Liver (tissue), 9 donors: ENCODE data around the gene FAM171A1. TPM values are rescaled to one million over a fixed set of nuclear protein-coding genes. Genes with fewer than 3 reads are reported as not detected.

ENCODE experiments used
- DNase-seq: peaks from one replicate; pipeline ENCODE4 v3.0.0-alpha.2; 2017; ENCODE audit warnings: low spot score
- H3K27ac ChIP-seq, 2 donors: one replicate each; pipeline ENCODE4 v1.7.0; 2013; ENCODE audit warnings: inconsistent platforms in 2 of 2, low read length in 2 of 2, control low read depth in 1 of 2, low read depth in 1 of 2, mild to moderate bottlenecking in 1 of 2
- H3K27me3 ChIP-seq, 4 donors: one replicate each; pipeline versions ENCODE4 v1.6.1 to v1.7.0; 2013; ENCODE audit warnings: low read length in 3 of 4, inconsistent platforms in 1 of 4, mild to moderate bottlenecking in 1 of 4, moderate library complexity in 1 of 4; ENCODE audit not compliant: control insufficient read depth in 4 of 4, insufficient read depth in 4 of 4
- H3K36me3 ChIP-seq, 4 donors: one replicate each; pipeline versions ENCODE4 v1.6.1 to v1.7.0; 2013; ENCODE audit warnings: low read length in 3 of 4, mild to moderate bottlenecking in 3 of 4, low read depth in 1 of 4, moderate library complexity in 1 of 4; ENCODE audit not compliant: control insufficient read depth in 4 of 4, insufficient read depth in 3 of 4
- H3K4me1 ChIP-seq, 4 donors: one replicate each; pipeline versions ENCODE4 v1.6.1 to v1.7.0; 2013; ENCODE audit warnings: low read length in 3 of 4, mild to moderate bottlenecking in 3 of 4, moderate library complexity in 1 of 4; ENCODE audit not compliant: control insufficient read depth in 4 of 4, insufficient read depth in 4 of 4
- H3K4me3 ChIP-seq, 3 donors: one replicate each; pipeline versions ENCODE4 v1.6.1 to v1.7.0; 2013; ENCODE audit warnings: low read length in 3 of 3, control low read depth in 1 of 3, low read depth in 1 of 3, mild to moderate bottlenecking in 1 of 3
- H3K9ac ChIP-seq, 2 donors: one replicate each; pipeline ENCODE4 v1.7.0; 2013; ENCODE audit warnings: low read length in 2 of 2, mild to moderate bottlenecking in 2 of 2, moderate library complexity in 2 of 2, control low read depth in 1 of 2, low read depth in 1 of 2
- H3K9me3 ChIP-seq, 4 donors: one replicate each; pipeline versions ENCODE4 v1.6.1 to v1.7.0; 2013; ENCODE audit warnings: low read length in 3 of 4; ENCODE audit not compliant: control insufficient read depth in 4 of 4
- ATF3 ChIP-seq: IDR thresholded peaks from 2 replicates; pipeline ENCODE4 v1.6.1; 2016; ENCODE audit warnings: antibody characterized with exemption
- CTCF ChIP-seq: fragments of 150-350 bp; IDR thresholded peaks from 2 replicates; pipeline ENCODE4 v1.5.1; 2017; ENCODE audit warnings: improper control_type of control experiment, low read depth, low read length; ENCODE audit not compliant: missing input control
- EGR1 ChIP-seq, 2 donors: IDR thresholded peaks; 2 replicates each; pipeline ENCODE4 v1.6.1; 2016 to 2018; ENCODE audit warnings: antibody characterized with exemption in 2 of 2, low read depth in 2 of 2
- FOXA1 ChIP-seq: IDR thresholded peaks from 2 replicates; pipeline ENCODE4 v1.6.1; 2016; ENCODE audit warnings: antibody characterized with exemption
- FOXA2 ChIP-seq: IDR thresholded peaks from 2 replicates; pipeline ENCODE4 v1.6.1; 2016; ENCODE audit warnings: antibody characterized with exemption
- HNF4A ChIP-seq, 2 donors: conservative IDR thresholded peaks; 2 replicates each; pipeline ENCODE4 v1.6.1; 2016; ENCODE audit warnings: antibody characterized with exemption in 2 of 2, mild to moderate bottlenecking in 2 of 2
- HNF4G ChIP-seq: IDR thresholded peaks from 2 replicates; pipeline ENCODE4 v1.6.1; 2016; ENCODE audit warnings: antibody characterized with exemption
- JUND ChIP-seq, 2 donors: IDR thresholded peaks; 2 replicates each; pipeline ENCODE4 v1.6.1; 2016; ENCODE audit warnings: antibody characterized with exemption in 2 of 2
- MAX ChIP-seq: IDR thresholded peaks from 2 replicates; pipeline ENCODE4 v1.6.1; 2016; ENCODE audit warnings: antibody characterized with exemption
- RAD21 ChIP-seq, 2 donors: IDR thresholded peaks; 2 replicates each; pipeline ENCODE4 v1.6.1; 2016; ENCODE audit warnings: antibody characterized with exemption in 2 of 2, mild to moderate bottlenecking in 2 of 2
- REST ChIP-seq: IDR thresholded peaks from 2 replicates; pipeline ENCODE4 v1.6.1; 2016; ENCODE audit warnings: antibody characterized with exemption, mild to moderate bottlenecking
- RXRA ChIP-seq, 2 donors: IDR thresholded peaks; 2 replicates each; pipeline ENCODE4 v1.6.1; 2017 to 2018; ENCODE audit warnings: antibody characterized with exemption in 2 of 2, mild to moderate bottlenecking in 1 of 2
- SP1 ChIP-seq: IDR thresholded peaks from 2 replicates; pipeline ENCODE4 v1.6.1; 2018; ENCODE audit warnings: antibody characterized with exemption, mild to moderate bottlenecking
- TAF1 ChIP-seq: conservative IDR thresholded peaks from 2 replicates; pipeline ENCODE4 v1.6.1; 2016; ENCODE audit warnings: antibody characterized with exemption, mild to moderate bottlenecking
- YY1 ChIP-seq: IDR thresholded peaks from 2 replicates; pipeline ENCODE4 v1.6.1; 2016; ENCODE audit warnings: antibody characterized with exemption, mild to moderate bottlenecking
- ZBTB33 ChIP-seq: IDR thresholded peaks from 2 replicates; pipeline ENCODE4 v1.6.1; 2016; ENCODE audit warnings: antibody characterized with exemption
- WGBS: extraction: QIAGEN DNeasy Blood & Tissue Kit; methylation state at CpG from one replicate; pipeline ENCODE4 v1.1.7; 2013; 5-methylcytosine and 5-hydroxymethylcytosine counted together
- polyA plus RNA-seq, 2 donors: library from polyadenylated mRNA; stranded (reverse) in 1 of 2; unstranded in 1 of 2; fragments of 200-250 nt in 1 of 2; fragments of >200 nt in 1 of 2; fragmentation: Nextera tagmentation in 1 of 2; extraction: Ambion mirVana in 1 of 2; gene quantifications; one replicate each; pipeline versions ENCODE4 v1.2.1 to v1.2.3, GENCODE V29; 2013 to 2015
- total RNA-seq, 2 donors: library from RNA; depleted of rRNA; stranded (reverse); fragments of >200 nt; gene quantifications; one replicate each; pipeline ENCODE4 v1.2.3, GENCODE V29; 2014
- donor health status: healthy.
- donor health status: healthy.
- donor health status: healthy.
- donor health status: healthy.
- donor health status: healthy.

Gene FAM171A1
- total and polyA plus RNA-seq, 4 donors, result 2.5 to 10.2 (median 7.7) TPM

- no peak for DNase-seq
- no peaks in the 10 kb centered on the region for H3K36me3 ChIP-seq
- 81% methylated on average over 10 of the region's 10 CpGs for WGBS
- H3K4me3 ChIP-seq, result no peak overlapping the region
- H3K4me1 ChIP-seq, result no peaks in the 10 kb centered on the region
- no peak overlapping the region for H3K9ac ChIP-seq
- TF ChIP-seq RXRA (IDR thresholded peaks at IDR 0.05) (no peak), TAF1 (no peak), YY1 (no peak), ZBTB33 (no peak), MAX (no peak), SP1 (no peak)
- H3K27me3 ChIP-seq, result no peaks in the 10 kb centered on the region
- no peak overlapping the region for H3K27ac ChIP-seq
- H3K9me3 ChIP-seq, result no peaks in the 10 kb centered on the region
Measured at GRCh38 chr10:15254808-15255648, 116.1 kb downstream of the FAM171A1 start.

- Histone ChIP-seq H3K4me1 (no peaks in the 10 kb centered on the region), H3K9ac (no peak overlapping the region), H3K4me3 (no peak overlapping the region), H3K36me3 (no peaks in the 10 kb centered on the region), H3K9me3 (no peaks in the 10 kb centered on the region), H3K27ac (no peak overlapping the region), H3K27me3 (no peaks in the 10 kb centered on the region)
- WGBS, result 85% methylated on average over 16 of the region's 16 CpGs
- DNase-seq, result no peak
- TF ChIP-seq ZBTB33 (no peak), YY1 (no peak), MAX (no peak), ATF3 (no peak), SP1 (no peak), RXRA (IDR thresholded peaks at IDR 0.05) (no peak), FOXA2 (no peak), JUND (IDR thresholded peaks at IDR 0.05) (no peak), HNF4G (no peak), CTCF (no peak), FOXA1 (no peak), TAF1 (no peak), HNF4A (conservative IDR thresholded peaks at IDR 0.05) (no peak), REST (no peak), RAD21 (IDR thresholded peaks at IDR 0.05) (no peak), EGR1 (IDR thresholded peaks at IDR 0.05; ENCODE audit: low read depth in 2 of 2) (no peak)
Measured at GRCh38 chr10:15253951-15254807, 116.9 kb downstream of the FAM171A1 start.
